A172 (cell line): ENCODE measurements around the gene CENPE. TPM values are rescaled to one million over a fixed set of nuclear protein-coding genes. Genes with fewer than 3 reads are reported as not detected.

Experiments
- DNase-seq: peaks from one replicate; pipeline ENCODE4 v3.0.0-alpha.2; 2015; ENCODE audit warnings: low spot score
- total RNA-seq: library from RNA; depleted of rRNA; stranded (reverse); fragments of >200 nt; shearing (Covaris generic); gene quantifications from 2 replicates; pipeline ENCODE4 v1.2.3, GENCODE V29; 2014

Gene CENPE
- total RNA-seq, 1 experiment from 2014 or later, result 36.2 TPM

DNA sequence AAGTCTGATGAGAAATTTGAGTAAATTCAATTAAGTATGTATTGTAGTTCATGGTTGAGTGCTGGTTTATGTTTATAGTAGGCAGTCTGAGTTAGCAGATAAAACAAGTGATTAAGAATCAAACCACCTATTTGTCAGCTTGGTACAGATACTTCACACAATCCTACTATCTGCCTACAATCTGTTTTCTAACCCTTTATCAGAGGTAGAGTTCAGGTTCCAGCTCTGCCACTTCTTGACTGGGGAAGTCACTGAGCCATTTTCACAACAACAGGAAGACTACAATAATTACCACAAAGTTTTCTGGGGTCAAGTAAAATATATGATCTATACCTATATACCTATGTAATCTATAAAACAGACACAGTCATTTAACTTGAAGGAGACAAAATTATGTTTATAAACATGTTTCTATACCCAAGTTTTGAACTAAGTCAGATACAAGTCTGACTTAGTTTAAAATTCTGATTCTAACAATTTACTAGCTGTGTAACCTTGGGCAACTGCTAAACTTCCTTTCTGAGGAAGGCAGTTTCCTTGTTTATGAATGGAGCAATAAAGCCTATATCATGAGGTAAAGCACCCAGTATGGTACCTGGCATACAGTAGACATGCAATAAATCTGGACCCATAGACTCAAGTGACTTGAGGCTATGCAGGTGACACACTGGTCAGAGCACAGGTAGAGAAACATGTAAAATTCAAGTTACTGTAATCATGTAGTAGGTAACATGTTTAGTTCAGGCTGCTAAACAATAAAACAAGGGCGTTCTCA is 61.3 kb downstream of the CENPE start:
- no peak for DNase-seq

DNA sequence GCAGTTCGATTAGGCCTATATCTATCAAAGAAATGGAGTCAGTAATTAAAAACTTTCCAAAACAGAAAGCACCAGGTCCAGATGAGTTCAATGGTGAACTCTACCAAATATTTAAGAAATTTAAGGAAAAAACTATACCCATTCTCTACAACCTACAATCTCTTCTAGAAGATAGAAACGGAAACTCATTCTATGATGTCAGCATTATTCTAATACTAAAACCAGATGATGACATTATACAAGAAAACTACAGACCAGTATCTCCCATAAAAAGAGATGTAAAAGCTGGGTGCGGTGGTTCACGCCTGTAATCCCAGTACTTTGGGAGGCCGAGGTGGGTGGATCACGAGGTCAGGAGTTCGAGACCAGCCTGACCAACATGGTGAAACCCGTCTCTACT is 69.0 kb downstream of the CENPE start:
- DNase-seq, result no peak

DNA sequence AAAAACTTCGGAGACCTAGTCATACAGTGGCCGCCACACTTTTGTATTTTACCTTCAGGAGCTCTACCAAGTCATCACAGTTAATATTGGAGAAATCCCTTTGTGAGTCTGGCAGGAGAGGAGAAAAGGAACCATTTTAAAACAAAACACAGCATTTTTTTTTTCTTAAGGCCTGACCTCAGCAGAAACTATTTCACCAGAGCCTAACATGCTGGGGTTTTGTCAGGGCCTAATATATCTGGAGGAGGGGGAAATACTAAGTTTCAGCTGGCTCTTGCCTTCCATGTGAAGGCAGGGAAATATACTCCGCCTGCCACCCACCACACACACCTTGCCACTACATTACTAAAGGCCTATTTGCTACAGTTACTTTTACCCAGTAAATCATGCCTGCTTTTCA is 72.0 kb downstream of the CENPE start:
- DNase-seq, result no peak

DNA sequence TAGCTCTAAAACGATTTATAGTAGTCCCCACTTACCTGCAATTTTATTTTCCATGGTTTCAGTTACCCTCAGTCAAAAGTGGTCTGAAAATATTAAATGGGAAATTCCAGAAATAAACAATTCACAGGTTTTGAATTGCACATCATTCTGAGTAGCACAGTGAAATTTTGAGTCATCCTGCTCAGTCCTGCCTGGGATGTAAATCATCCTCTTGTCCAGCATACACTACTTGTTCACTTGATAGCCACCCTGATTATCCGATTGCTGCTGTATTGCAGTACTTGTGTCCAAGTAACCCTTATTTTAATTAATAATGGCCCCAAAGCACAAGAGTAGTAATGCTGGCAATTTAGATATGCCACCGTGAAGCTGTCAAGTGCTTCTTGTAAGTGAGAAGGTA is 75.0 kb downstream of the CENPE start:
- DNase-seq, result no peak

DNA sequence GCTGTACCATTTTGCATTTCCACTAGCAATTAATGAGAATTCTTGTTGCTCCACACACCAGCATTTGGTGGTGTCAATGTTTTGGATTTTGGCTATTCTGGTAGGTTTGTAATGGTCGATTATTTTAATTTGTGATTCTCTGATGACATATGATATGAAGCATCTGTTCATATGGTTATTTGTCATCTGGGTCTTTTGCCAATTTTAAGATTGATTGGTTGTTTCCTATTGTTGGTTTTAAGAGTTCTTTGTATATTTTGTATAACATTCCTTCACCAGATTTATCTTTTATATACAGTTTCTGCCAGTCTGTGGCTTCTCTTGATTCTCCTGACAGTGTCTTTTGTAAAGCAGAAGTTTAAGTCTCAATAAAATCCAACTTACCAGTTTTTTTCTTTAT is 80.0 kb downstream of the CENPE start:
- no peak for DNase-seq

DNA sequence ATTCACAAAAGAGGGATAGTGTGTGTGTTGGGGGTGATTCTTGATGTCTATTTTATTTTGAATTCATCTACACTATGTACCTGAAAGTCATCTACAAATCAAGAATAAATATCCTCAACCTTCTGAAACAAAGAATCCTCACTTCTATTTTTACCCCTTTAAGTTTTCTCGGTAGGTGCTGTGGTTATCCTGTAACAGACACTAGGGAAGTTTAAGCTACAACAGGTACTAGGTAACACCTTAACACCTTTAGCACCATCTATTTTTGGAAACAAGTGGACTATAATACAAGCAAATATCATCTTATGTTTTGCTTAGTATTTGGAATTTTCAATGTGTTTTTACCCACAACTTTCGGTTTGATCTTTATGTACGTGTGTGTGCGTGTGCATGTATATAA is 86.5 kb downstream of the CENPE start:
- DNase-seq, result no peak

DNA sequence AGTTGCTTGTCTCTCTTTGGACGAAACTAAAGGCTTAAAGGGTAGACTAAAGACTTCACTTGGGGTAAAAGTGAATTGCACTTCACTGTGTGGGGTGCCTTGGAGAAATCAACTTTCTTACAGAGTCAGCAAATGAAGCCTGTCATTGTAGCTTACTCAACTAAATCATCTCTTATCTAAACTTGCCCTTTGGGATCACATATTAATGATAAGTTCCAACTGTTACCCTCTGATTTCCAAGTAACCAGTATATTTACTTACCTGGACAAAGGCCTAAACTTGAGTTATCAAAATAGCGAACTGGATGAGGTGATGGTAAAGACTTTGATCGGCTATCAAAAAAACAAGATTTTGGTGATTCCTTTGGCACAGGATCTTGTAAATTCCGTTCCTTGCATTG is 89.6 kb downstream of the CENPE start:
- DNase-seq, result no peak

DNA sequence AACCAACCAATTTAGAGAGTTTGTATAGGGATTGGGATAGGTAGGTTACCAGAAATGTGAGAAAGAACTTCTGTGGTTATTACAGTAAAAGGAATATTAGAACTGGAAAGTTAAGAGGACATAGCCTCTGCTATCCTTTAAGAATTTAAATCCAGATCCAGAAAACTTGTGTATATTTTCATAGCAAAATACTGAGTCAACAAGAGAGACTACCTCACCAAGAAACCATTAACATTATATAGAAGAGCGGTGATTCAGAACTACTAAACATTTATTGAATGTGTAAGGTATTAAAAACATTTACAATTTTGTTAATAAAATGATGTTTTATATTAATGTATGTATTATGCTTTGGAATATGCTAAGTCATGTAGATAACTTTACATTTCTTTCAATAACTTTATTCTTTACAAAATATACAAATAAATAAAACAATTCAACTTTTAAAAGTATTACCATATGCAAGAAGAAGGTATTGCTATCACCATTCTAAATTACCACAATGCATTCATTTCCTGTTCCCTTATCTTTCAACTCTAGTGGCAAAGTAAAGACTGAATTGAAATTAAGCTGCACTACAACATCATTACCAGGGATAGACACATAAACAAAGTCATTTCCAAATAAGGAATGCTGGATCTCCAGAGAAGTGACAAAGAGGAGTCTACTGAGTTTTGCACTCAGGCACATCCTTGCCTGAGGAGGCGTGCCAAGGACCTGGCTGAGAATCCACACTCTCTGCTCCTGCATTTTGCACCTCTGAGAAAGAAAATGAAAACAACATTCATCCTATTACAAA is 92.4 kb downstream of the CENPE start:
- DNase-seq, result no peak

DNA sequence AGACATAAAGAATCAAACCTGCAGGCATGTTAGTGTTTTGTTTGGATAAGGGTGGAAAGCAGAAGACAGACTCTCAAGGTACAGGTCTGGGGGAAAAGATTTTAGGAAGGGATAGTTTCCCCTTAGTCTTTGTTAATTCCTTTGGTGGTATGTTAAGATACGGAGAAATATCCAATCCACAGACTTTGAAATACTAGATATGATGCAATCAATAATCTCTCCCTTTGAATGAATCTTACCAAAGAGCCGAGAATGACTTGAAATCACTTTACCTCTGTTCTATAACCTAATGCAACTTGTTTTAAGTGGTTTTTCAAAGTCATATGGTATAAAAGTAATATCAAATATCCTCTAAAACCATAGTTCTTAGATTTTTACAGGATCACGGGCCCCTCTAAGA is 93.3 kb downstream of the CENPE start:
- DNase-seq, result no peak

DNA sequence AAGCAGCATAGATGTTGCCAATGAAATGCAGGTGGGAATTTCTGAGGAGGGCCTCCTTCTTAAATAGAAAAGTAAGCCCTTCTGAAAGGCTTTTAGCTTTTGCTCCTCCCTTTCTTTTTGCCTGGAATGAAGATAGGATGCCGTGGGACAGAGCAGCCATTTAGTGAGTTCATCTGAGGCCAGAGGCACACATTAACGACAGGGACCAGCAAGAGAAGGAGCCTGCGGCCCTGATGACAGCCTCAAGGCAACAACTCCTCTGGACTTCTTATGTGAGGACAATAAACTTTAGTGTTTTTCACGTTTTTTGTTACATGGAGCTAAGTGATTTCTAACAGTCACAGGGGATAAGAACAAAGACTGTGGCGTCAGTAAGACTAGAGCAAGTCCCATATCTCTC is 97.5 kb downstream of the CENPE start:
- DNase-seq, result no peak

DNA sequence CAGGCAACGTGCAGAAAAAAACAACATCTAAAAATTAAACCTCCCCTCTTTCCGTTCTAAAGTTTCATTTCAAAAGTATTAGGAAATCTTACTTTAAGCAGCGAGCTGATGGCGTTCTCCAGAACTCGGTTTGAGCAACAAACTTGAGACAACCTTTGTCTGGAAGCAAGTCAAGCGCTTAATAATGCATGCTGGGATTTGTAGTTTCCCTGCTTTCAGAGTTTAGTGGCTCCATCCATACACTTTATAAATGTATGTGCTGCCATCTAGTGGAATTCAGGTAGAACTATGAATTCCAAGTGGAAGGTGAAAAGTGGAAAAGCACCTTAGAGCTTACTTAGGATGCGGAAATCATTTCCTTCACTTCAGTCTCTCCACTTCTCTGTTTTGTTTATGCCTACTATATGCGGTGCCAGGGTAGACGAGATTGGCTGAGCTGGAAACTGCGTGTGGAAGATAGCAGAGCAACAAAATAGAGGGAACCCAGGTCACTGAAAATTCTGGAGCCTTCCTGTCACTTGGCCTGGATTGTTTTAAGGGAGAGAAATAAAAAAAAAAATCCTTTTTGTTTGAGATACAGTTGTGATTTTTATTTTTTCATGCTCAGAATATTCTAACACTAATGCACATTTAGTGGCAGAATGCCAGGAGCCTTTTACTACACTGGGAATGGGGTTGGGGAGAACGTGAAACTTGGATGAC is 98.3 kb downstream of the CENPE start, which contains the start of gene BDH2:
TSS of gene BDH2 (minus strand) at position 144 of the 702 bp plus-strand sequence. CDS start 3,580 bp downstream, outside the sequence.
- DNase-seq, result peak; percentile 79

DNA sequence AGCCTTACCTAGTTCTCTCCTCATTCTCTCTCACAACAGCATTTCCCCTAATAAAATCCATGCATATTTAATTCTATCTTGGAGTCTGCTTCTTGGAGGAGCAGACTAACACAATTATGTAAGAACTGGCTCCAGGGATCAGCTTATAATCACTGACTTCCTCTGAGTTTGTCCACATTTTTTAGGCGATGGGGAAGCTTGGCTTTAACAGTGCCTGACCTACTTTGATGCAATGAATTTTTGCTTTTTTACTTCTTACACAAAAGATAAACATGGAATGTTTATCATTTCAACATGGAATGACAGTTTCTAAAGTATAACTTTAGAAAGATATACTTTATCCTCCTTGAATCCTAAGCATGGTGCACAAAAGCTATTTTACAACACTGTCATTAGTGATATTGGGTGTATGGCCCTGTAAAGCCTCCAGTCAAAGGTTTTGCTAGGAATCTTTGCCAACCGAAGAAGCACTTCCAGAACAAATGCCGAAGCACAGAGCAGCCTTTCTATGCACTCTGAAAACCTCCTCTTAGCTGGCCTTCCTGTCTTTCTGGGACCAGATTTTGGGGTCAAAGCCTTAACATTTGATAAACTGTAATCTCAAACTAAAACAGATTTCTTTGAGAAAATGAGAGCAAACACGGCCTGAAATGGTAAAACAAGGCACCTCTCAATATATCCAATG is 99.2 kb downstream of the CENPE start:
- DNase-seq, result no peak

DNA sequence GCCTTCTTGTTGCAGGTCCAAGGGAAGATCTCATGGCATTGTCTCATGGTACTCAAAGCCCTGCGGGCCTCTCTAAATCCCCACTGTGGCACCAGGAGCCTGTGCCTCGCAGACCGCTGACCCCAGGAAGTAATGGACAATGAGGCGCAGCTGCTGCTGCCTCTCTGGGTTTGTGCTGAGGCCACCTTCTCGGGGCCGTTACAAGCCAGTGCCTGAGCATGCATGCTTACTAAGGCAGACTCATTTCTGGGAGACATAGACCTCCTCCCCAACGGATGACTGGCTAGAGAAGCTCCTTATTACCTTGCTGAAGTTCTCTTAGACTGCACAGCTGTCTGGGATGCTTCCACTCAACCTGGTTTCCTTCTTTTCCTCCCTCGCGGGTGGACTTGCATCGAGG is 99.8 kb downstream of the CENPE start:
- DNase-seq, result no peak

DNA sequence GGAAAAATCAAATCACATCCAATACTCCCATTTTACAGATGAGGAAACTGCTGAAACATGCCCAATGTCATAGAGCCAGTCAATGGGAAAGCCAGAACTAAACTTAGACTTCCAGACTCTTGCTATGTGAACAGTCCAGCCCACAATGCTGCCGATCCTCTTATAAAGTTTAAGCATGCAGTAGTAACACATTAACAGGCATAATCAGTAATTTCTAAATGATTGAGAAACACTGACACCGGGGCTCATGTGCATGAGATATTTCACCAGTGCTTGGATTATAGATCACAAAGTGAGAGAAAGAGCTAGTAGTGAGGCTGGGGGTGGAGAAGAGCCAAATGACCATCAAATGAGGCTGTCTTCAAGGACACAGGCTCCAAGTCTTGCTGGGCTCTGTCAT is 101.0 kb downstream of the CENPE start:
- no peak for DNase-seq

DNA sequence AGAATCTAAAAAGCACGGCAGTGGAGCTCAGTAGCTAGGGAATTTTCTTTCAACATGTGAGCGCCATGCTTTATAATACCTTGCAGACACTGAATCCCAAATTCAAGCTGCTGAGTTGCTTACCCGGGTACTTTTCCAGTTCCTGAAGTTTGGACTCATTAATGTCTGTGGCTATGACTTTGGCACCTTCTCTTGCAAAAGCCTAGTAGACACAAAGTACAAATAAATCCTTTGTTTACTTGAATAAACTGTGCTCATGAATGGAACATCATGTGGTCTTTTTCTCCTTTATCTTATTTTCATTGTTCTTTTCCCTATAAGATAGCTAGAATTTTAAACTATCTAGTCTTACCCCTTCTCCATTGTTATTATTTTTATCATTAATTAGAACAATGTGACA is 103.1 kb downstream of the CENPE start:
- DNase-seq, result no peak

DNA sequence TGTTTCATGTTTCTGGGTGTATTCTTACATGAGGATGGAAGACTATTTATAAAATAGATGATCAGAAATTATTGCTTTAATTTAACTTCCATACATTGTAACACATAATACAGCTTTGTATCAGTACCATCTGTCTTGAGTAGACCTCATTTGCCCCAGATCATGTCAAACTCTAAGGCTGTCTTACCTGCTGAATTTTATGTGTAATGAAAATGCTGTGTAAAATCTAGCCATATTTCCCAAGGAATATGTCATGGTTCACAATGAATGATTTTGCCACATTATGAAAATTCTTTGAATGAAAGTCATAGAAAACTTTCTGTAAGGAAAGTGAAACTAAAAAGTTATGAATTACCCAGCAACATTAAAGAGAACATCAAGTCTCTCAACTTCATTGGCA is 105.9 kb downstream of the CENPE start:
- no peak for DNase-seq

DNA sequence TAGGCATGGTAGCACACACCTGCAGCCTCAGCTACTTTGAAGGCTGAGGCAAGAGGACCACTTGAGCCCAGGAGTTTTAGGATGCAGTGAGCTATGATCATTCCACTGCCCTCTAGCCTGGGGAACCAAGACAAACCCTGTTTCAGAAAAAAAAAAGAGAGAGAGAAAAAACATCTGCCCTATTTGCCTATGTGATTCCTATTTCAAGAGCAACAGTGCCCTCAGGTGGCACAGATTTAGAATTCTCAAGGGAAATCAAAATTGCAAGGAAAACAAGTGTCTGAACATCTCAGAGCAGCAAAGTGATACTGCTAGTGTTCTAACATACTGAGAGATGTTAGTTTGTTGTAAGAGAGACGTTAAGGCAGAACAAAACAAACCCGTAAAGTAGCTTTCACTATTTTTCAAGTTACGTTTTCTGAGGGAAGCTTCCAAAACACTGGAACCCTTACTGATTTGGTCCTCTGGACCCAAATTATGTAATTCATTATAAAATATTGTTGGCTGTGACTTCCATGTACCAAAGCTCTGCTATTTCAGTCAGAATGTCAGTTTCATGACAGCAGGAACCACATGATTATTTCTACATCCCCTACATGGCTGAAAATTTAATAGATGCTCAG is 106.4 kb downstream of the CENPE start:
- DNase-seq, result peak; percentile 43

DNA sequence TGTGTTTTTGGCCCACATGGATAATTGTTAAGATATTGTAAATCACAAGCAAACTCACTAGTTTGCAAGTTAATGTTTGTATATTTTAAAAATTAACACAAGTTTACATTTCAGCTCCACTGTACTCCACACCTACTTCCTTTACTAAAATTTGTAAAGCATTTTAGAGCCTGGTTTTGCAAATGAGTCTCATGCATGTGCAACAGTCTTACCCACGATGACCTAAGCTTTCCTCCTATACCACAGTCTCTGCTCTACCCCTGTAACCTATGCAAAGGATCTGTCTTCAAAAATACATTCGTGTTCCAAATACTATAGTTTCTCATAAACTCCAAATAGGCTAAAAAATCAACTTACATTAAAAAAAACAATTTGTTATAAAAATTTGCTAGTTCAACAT is 108.7 kb downstream of the CENPE start:
- no peak for DNase-seq

DNA sequence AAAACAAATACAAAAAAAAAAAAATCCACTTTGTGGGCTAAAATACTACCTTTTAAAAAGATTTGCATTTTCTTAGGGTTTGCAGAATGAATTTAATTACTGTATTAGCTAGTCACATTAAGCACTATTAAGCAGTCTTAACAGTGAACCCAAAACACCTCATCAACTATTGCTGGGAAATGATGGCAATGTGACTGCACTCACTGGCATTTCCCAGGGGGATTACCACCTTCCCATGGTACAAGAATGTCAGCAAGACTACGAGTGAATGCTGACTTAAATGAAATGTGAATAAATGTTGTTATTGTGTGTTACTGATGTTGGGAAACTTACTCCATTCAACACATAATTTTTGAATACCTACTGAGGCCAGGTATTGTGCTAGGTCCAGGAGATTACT is 111.6 kb downstream of the CENPE start:
- no peak for DNase-seq

DNA sequence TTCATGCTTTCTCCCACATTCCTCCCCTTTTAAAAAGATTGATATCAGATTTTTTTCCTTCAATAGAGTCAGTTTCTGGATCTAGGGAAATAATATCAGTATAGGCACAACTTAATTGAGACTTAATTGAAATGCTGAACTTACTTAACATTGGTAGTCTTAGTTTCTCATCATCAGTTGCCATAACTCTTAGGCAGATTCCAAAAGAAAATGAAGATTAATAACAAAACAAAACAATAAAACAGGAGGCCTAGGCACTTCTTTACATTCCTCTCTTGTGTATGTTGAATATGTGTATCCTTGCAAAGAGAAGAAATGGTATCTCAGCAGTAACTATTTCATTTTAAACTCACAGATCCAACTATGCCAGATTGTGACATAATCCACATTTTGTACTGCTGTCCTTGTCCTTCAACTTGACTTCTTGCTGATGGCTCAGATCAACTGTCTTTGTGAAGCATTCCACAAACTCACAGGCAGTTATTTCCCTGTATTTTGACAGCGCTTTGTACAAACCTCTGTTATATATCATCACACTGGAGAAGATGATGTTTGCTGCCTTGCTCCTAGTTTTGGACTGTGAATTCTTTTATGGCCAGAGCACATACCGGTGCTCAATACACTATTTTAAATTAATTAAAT is 112.5 kb downstream of the CENPE start:
- no peak for DNase-seq

DNA sequence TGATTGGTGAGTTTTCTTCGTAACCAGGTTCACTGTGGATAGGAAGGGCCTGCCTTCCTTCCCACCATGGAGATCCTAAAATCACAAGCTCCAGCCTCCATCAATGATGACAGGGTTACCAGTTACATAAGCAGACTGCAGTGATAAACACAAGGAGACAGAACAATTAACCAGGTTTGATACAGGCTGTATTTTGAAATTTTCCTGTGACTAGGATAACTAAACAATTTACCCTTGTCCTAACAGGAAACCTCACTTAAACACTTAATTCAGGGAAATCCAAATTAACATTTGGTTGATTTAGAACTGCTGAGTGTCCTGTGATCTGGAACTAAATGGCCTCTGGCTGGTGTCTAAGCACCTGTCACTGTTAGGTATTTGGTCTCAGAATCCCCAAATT is 118.5 kb downstream of the CENPE start:
- DNase-seq, result no peak
